ENCODE data around the gene LAMB4.

- TF ChIP-seq EP300 (IDR thresholded peaks at IDR 0.05) (no peak), CTCF (IDR thresholded peaks at IDR 0.05) (no peak), POLR2A (IDR thresholded peaks at IDR 0.05) (no peak), POLR2AphosphoS5 (IDR thresholded peaks at IDR 0.05) (no peak)
Observed at GRCh38 chr7:107981466-107981865, 148.7 kb downstream of the LAMB4 start.
